ENCODE data around the gene SNX5. TPM values are rescaled to one million over a fixed set of nuclear protein-coding genes. Genes with fewer than 3 reads are reported as not detected.

SNX5 gene
- total RNA-seq, 1 donor from 2014 or later = 192 TPM

- intact Hi-C loops (cut with micrococcal nuclease) = no loop called here
Observed at GRCh38 chr20:17993546-17993945, 25.0 kb upstream of the SNX5 start.

GRCh38 chr20:17992847-17993513, 24.4 kb upstream of the SNX5 start:
- intact Hi-C loops (cut with micrococcal nuclease) = loop anchor here (1.0 kb wide), 1 partner anchor 24 kb away; the partner anchor contains the start of gene MGME1

GRCh38 chr20:17992224-17992637, 23.6 kb upstream of the SNX5 start:
- intact Hi-C loops (cut with micrococcal nuclease) = loop anchor here (1.0 kb wide), 1 partner anchor 23 kb away; the partner anchor contains the start of gene MGME1

GRCh38 chr20:17990278-17990972, 21.8 kb upstream of the SNX5 start:
- intact Hi-C loops (cut with micrococcal nuclease) = no loop called here

- intact Hi-C loops (cut with micrococcal nuclease) = no loop called here
Observed at GRCh38 chr20:17987988-17988387, 19.4 kb upstream of the SNX5 start.

- intact Hi-C loops (cut with micrococcal nuclease) = no loop called here
Observed at GRCh38 chr20:17985388-17986018, 16.9 kb upstream of the SNX5 start.

- intact Hi-C loops (cut with micrococcal nuclease) = no loop called here
Observed at GRCh38 chr20:17976305-17976704, 7.7 kb upstream of the SNX5 start.

GRCh38 chr20:17972121-17972520, 3.5 kb upstream of the SNX5 start:
- intact Hi-C loops (cut with micrococcal nuclease) = no loop called here

- intact Hi-C loops (cut with micrococcal nuclease) = no loop called here
Observed at GRCh38 chr20:17971300-17972013, 2.9 kb upstream of the SNX5 start.

- intact Hi-C loops (cut with micrococcal nuclease) = loop anchor here (1.0 to 5.0 kb wide), 10 partner anchors 15 to 1398 kb away; partner anchors contain the start of genes BFSP1, DZANK1, KAT14 and KIF16B
Observed at GRCh38 chr20:17969884-17970409, 1.4 kb upstream of the SNX5 start.

GRCh38 chr20:17969278-17969883, 787 bp upstream of the SNX5 start:
- intact Hi-C loops (cut with micrococcal nuclease) = loop anchor here (1.0 to 5.0 kb wide), 10 partner anchors 15 to 1397 kb away; partner anchors contain the start of genes BFSP1, DZANK1, KAT14 and KIF16B

- intact Hi-C loops (cut with micrococcal nuclease) = loop anchor here (1.0 to 5.0 kb wide), 9 partner anchors 13 to 1395 kb away; partner anchors contain the start of genes BFSP1, DSTN, DZANK1 and KIF16B
Observed at GRCh38 chr20:17967521-17968365, 851 bp downstream of the SNX5 start.

- intact Hi-C loops (cut with micrococcal nuclease) = loop anchor here (1.0 to 5.0 kb wide), 5 partner anchors 30 to 1394 kb away; partner anchors contain the start of genes DSTN, KIF16B, SMIM26 and SNRPB2
Observed at GRCh38 chr20:17966432-17967310, 1.9 kb downstream of the SNX5 start.

- intact Hi-C loops (cut with micrococcal nuclease) = loop anchor here (5.0 kb wide), 3 partner anchors 602 to 1393 kb away; partner anchors contain the start of genes KIF16B, SMIM26 and SNRPB2
Observed at GRCh38 chr20:17965042-17965697, 3.4 kb downstream of the SNX5 start.

GRCh38 chr20:17964632-17965031, 4.0 kb downstream of the SNX5 start:
- intact Hi-C loops (cut with micrococcal nuclease) = loop anchor here (5.0 kb wide), 3 partner anchors 603 to 1392 kb away; partner anchors contain the start of genes KIF16B, SMIM26 and SNRPB2

- intact Hi-C loops (cut with micrococcal nuclease) = no loop called here
Observed at GRCh38 chr20:17964073-17964472, 4.5 kb downstream of the SNX5 start.

GRCh38 chr20:17963114-17963897, 5.3 kb downstream of the SNX5 start:
- intact Hi-C loops (cut with micrococcal nuclease) = no loop called here
